ENCODE results near the gene SMAD9. TPM values are rescaled to one million over a fixed set of nuclear protein-coding genes. Genes with fewer than 3 reads are reported as not detected.

SMAD9 gene
- total RNA-seq, 2 experiments from 2014 or later = 10.3 to 10.8 TPM

DNA sequence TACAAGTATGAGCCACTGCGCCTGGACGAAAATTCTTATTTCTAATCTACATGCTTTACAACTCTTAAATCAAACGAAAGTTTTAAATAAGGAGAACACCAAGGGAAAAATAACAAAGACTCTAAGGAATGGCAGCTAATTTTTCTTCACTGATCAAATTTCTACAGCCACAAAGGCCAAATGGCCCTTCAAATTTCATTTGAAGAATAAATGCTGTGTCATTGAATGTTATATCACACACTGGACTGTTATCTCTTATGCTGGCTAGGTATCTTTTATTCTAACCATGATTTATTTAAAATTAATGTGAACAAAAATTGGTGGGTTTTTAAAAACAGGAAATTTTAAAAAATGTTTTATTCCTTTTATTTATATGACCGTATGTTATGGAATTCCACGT is 14.1 kb downstream of the SMAD9 start:
- no TSS peak for BruUV-seq (replicated peaks)
- Histone ChIP-seq H3K4me2 (ENCODE audit: low read length) (no peak overlapping the region), H3K9me3 (ENCODE audit: low read length) (no peaks in the 10 kb centered on the region), H3K79me2 (ENCODE audit: insufficient read depth, low read depth, low read length) (peaks cover 38% of the 10 kb centered on the region), H4K20me1 (ENCODE audit: insufficient read depth, low read length) (no peaks in the 10 kb centered on the region), H3K4me3 (ENCODE audit: low read depth, low read length, poor library complexity, severe bottlenecking) (no peak overlapping the region), H3K27ac (ENCODE audit: low read depth, low read length, poor library complexity, severe bottlenecking) (no peak overlapping the region), H3K9me2 (ENCODE audit: insufficient read depth, low read length) (no peaks in the 10 kb centered on the region), H3K36me3 (ENCODE audit: insufficient read depth, low read length) (peaks cover 7% of the 10 kb centered on the region; the same call in 1 of the 2 replicates), H2AFZ (ENCODE audit: low read length) (no peak overlapping the region), H3K4me1 (ENCODE audit: insufficient read depth, low read length, poor library complexity, severe bottlenecking) (peaks cover 45% of the 10 kb centered on the region)
- ChIA-PET POLR2A (no interaction called here), CTCF (ENCODE audit: unreplicated experiment) (no interaction called here)
- no peak for TF ChIP-seq EZH2phosphoT487 (IDR thresholded peaks at IDR 0.05; ENCODE audit: borderline replicate concordance, low read depth, low read length)
- TF ChIP-seq, protein P1, sequence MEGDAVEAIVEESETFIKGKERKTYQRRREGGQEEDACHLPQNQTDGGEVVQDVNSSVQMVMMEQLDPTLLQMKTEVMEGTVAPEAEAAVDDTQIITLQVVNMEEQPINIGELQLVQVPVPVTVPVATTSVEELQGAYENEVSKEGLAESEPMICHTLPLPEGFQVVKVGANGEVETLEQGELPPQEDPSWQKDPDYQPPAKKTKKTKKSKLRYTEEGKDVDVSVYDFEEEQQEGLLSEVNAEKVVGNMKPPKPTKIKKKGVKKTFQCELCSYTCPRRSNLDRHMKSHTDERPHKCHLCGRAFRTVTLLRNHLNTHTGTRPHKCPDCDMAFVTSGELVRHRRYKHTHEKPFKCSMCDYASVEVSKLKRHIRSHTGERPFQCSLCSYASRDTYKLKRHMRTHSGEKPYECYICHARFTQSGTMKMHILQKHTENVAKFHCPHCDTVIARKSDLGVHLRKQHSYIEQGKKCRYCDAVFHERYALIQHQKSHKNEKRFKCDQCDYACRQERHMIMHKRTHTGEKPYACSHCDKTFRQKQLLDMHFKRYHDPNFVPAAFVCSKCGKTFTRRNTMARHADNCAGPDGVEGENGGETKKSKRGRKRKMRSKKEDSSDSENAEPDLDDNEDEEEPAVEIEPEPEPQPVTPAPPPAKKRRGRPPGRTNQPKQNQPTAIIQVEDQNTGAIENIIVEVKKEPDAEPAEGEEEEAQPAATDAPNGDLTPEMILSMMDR (conservative IDR thresholded peaks at IDR 0.05; ENCODE audit: low read length) = no peak
- no peak for DNase-seq (ENCODE audit: low spot score)
- intact Hi-C loops (cut with micrococcal nuclease; ENCODE audit: unreplicated experiment) = no loop called here

DNA sequence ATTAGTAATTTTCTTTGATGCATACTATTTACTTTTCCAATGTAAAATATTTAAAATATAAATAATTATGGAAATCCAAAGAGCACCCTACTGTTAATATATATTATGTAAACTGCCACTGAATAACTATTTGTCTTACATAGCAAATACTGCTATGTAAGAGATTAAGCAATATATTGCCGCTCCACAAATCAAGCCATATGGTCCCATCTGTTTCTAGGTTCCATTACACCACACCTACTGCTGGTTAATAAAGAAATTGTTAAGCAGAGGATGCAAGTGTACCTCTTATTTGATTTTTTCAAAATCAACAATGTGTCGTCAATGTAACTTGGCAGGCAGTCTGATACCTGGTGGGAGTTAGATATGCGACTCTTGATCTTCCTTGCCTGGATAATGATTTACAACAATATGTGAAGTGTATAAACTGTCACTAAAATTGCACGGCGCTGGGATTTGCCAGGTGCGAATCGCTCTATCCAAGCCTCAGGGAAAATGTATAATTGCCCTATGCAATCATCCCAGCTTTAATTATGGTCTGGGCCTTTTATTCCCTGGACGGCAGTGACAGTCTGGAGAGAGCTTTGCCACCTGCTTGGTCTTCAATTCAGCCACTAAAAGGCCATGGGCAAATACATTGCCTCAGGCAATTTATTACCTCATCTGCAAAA is 16.0 kb downstream of the SMAD9 start:
- no peaks in the 10 kb centered on the region for H3K9me2 ChIP-seq (ENCODE audit: insufficient read depth, low read length)
- H3K27ac ChIP-seq (ENCODE audit: low read depth, low read length, poor library complexity, severe bottlenecking) = no peak overlapping the region
- H3K4me3 ChIP-seq (ENCODE audit: low read depth, low read length, poor library complexity, severe bottlenecking) = no peak overlapping the region
- peaks cover 33% of the 10 kb centered on the region for H3K4me1 ChIP-seq (ENCODE audit: insufficient read depth, low read length, poor library complexity, severe bottlenecking)
- BruUV-seq (replicated peaks) = no TSS peak
- H3K9me3 ChIP-seq (ENCODE audit: low read length) = peaks cover 6% of the 10 kb centered on the region
- no peaks in the 10 kb centered on the region for H4K20me1 ChIP-seq (ENCODE audit: insufficient read depth, low read length)
- DNase-seq (ENCODE audit: low spot score) = no peak
- POLR2A ChIA-PET = interaction anchor here (1.2 kb wide), 1 partner anchor 42 kb away, joined by 3 read pairs; no protein-coding TSS in a partner anchor
- peaks cover 7% of the 10 kb centered on the region; the same call in 1 of the 2 replicates for H3K36me3 ChIP-seq (ENCODE audit: insufficient read depth, low read length)
- CTCF ChIA-PET (ENCODE audit: unreplicated experiment) = no interaction called here
- no peak overlapping the region for H2AFZ ChIP-seq (ENCODE audit: low read length)
- no peak overlapping the region for H3K4me2 ChIP-seq (ENCODE audit: low read length)
- intact Hi-C loops (cut with micrococcal nuclease; ENCODE audit: unreplicated experiment) = no loop called here
- TF ChIP-seq EZH2phosphoT487 (IDR thresholded peaks at IDR 0.05; ENCODE audit: borderline replicate concordance, low read depth, low read length) = no peak
- TF ChIP-seq, protein P1 (conservative IDR thresholded peaks at IDR 0.05; ENCODE audit: low read length) = no peak
- peaks cover 23% of the 10 kb centered on the region for H3K79me2 ChIP-seq (ENCODE audit: insufficient read depth, low read depth, low read length)

DNA sequence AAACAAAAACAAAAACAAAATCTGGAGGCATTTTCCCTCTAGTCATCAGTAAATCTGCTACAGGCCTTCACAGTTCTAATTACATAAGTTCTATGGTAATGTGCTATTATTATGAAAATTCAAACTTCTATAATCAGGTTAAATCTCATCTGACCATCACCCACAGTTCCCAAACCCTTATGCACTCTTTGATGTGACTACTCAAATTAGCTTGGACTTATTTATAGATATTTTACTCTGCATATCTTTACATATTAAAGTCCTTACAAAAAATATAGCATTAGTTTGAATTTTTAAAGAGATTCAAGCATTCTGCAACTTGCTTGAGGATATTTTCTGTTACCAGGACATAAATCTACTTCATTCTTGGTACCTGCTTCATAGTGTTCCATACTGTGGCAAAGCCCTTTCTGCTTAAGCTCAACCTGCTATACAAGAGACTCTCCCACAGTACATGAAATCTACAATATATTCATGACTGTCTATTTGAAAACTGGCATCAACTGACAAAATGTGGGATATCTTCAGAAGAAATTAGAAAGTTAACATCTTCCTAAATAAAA is 22.9 kb downstream of the SMAD9 start:
- H3K4me2 ChIP-seq (ENCODE audit: low read length) = no peak overlapping the region
- H4K20me1 ChIP-seq (ENCODE audit: insufficient read depth, low read length) = no peaks in the 10 kb centered on the region
- DNase-seq (ENCODE audit: low spot score) = no peak
- H3K9me2 ChIP-seq (ENCODE audit: insufficient read depth, low read length) = no peaks in the 10 kb centered on the region
- no peaks in the 10 kb centered on the region for H3K79me2 ChIP-seq (ENCODE audit: insufficient read depth, low read depth, low read length)
- H3K4me3 ChIP-seq (ENCODE audit: low read depth, low read length, poor library complexity, severe bottlenecking) = no peak overlapping the region
- no peaks in the 10 kb centered on the region; the same call in 1 of the 2 replicates for H3K36me3 ChIP-seq (ENCODE audit: insufficient read depth, low read length)
- TF ChIP-seq, protein P1 (conservative IDR thresholded peaks at IDR 0.05; ENCODE audit: low read length) = no peak
- TF ChIP-seq EZH2phosphoT487 (IDR thresholded peaks at IDR 0.05; ENCODE audit: borderline replicate concordance, low read depth, low read length) = no peak
- intact Hi-C loops (cut with micrococcal nuclease; ENCODE audit: unreplicated experiment) = no loop called here
- no TSS peak for BruUV-seq (replicated peaks)
- ChIA-PET POLR2A (interaction anchor here (1.0 kb wide), 1 partner anchor 13 kb away, joined by 5 read pairs; no protein-coding TSS in a partner anchor), CTCF (ENCODE audit: unreplicated experiment) (interaction anchor here (0.9 kb wide), 1 partner anchor 9 kb away, joined by 3 read pairs; no protein-coding TSS in a partner anchor)
- H3K27ac ChIP-seq (ENCODE audit: low read depth, low read length, poor library complexity, severe bottlenecking) = no peak overlapping the region
- H2AFZ ChIP-seq (ENCODE audit: low read length) = no peak overlapping the region
- no peaks in the 10 kb centered on the region for H3K4me1 ChIP-seq (ENCODE audit: insufficient read depth, low read length, poor library complexity, severe bottlenecking)
- peaks cover 16% of the 10 kb centered on the region for H3K9me3 ChIP-seq (ENCODE audit: low read length)
